Measurements from ENCODE around the gene UBE2G1.
A peak's percentile ranks its signal among the peaks of the same experiment; 100 is the strongest.

Gene UBE2G1

GRCh38 chr17:4333041-4333440 lies 33.4 kb downstream of the UBE2G1 start:
- DNase-seq, result no peak

GRCh38 chr17:4332296-4332970 lies 34.0 kb downstream of the UBE2G1 start:
- no peak for DNase-seq

DNA sequence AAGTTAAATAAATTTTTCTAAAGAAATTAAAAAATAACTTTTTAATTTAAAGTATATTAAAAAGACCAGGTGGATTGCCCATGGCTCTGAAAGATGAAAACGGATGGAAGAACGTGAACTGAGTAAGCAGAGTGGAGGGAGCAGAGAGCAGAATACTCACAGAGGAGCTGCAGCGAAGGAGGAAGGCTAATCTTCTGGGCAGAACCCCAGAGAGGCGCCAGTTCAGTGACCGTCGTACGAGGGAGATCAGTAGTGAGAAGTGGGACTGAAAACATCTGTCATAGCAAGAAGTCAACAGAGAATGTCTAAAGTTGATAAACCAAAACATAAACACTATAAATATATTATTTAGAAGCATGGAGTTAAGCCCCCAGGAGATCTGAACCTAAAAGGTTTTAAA lies 34.9 kb downstream of the UBE2G1 start:
- DNase-seq, result no peak

GRCh38 chr17:4329838-4330237 lies 36.6 kb downstream of the UBE2G1 start:
- no peak for DNase-seq

- no peak for DNase-seq
Observed at GRCh38 chr17:4327606-4328005, 38.9 kb downstream of the UBE2G1 start.

- no peak for DNase-seq
Observed at GRCh38 chr17:4326608-4327007, 39.9 kb downstream of the UBE2G1 start.

- DNase-seq, result no peak
Observed at GRCh38 chr17:4326112-4326511, 40.4 kb downstream of the UBE2G1 start.

GRCh38 chr17:4324463-4324862 lies 42.0 kb downstream of the UBE2G1 start:
- DNase-seq, result no peak

DNA sequence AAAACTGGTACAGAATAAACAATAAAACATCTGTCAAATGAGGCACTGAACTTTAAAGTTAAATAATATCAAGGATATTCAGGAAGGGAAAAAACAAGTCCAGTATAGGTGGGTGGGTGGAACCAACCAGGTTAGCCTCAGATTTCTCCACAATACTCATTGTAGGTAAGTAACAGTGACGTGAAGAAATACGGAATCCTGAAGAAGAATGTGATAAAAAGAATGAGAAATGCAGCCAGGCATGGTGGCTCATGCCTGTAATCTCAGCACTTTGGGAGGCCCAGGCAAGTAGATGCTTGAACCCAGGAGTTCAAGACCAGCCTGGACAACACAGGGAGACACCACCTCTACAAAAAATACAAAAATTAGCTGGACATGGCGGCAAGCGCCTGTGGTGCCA lies 47.3 kb downstream of the UBE2G1 start:
- no peak for DNase-seq

GRCh38 chr17:4318596-4318995 lies 47.9 kb downstream of the UBE2G1 start:
- no peak for DNase-seq

GRCh38 chr17:4318186-4318585 lies 48.3 kb downstream of the UBE2G1 start:
- DNase-seq, result no peak

DNA sequence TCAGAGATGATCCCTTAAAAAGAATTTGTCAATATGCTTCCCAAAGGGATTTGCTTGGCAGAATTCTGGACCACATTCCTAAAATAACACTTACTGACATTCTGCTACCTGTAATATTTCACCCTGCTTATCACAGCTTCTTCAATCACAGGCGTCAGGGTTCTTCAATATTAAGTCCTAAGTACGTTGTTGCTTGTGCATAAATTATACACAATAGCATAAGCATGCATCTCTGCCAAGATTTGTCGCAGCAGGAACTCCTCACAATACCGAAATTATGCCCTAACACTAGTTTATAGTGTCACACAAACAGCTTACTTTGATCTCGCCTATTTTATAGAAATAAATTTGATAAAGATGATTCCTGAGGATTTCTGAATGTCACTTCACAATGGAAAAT lies 48.9 kb downstream of the UBE2G1 start:
- DNase-seq, result no peak

- DNase-seq, result no peak
Observed at GRCh38 chr17:4316648-4317047, 49.8 kb downstream of the UBE2G1 start.

- DNase-seq, result no peak
Observed at GRCh38 chr17:4314618-4315017, 51.9 kb downstream of the UBE2G1 start.

- no peak for DNase-seq
Observed at GRCh38 chr17:4314179-4314578, 52.3 kb downstream of the UBE2G1 start.

- DNase-seq, result no peak
Observed at GRCh38 chr17:4313221-4314114, 53.0 kb downstream of the UBE2G1 start.

DNA sequence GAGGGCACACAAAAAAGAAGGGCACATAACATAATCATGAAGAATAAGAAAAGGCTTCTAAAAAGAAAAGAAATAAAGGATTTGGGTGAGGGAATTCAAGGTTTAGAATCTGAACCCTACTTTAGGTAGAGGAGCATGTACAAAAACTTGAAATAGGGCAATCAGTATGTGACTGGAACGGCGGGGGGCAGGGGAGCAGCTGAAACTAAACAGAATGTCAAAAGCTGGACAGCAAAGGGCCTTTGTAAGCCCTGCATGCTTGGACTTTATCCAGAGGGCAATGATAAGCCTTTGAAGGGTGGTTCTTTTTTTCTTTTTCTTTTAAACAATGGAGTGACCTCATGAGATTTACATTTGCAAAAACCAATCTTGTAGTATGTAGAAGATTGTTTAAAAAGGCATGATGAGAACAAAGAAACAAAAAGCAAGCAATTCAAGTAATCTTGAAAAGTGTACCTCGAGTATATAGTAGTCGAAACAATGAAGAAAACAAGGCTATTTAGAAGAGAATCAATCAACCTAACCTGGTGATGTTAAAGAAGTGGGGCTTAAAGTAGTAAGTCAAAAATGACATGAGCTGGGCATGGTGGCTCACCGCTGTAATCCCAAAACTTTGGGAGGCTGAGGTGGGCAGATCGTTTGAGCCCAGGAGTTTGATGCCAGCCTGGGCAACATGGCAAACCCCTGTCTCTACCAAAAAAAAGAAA lies 56.0 kb downstream of the UBE2G1 start:
- no peak for DNase-seq

DNA sequence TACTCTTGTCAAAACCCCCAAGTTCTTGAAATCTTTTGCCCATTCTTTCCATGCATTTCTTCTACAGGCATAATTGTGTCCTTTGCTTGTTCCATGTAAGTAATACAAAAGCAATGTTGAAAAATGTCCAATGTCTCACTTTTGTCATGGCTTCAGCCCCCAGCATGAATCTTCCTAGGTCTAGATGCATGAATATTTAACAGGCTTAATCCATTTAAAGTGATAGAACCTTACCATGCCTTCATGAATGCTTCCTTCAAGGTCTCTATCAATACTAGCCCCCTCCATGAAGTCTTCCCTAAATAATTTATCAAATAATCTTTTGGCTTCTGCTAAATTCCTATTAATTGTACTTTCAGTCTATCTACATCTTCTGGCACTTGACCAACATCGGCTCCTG lies 56.6 kb downstream of the UBE2G1 start:
- no peak for DNase-seq

DNA sequence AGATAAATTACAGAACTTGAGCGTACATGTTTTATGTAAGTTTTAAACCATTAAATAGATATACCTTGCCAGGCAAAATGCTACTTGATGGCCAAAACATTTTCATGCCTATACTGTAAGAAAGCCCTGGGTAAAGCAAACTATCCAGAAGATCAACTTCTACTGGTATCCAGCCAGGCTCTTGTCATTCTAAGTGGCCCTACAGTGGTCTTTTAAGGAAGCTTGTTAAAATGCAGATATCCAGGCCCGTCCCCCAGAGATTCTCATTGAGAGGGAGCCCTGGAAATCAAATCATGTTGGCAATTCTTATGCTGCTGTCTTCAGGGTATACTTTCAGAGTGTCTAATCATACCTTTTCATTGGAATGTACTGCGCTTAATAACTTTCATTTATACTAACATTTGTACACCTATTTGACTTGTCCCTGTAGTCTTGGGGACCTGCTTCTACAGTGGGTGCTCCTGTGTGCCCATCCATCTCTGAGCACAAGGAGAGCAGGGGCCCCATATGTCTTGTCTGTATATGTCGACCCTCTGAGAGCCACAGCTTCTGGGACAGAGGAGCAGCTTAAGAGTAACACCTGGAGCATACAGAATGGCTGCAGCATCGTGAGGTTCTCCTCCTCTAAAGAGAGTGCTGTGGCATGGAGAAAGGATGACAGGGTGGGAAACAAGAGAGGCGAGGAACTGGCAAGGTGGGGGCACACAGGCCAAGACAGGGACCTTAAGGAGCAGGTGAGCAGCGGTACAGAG lies 59.1 kb downstream of the UBE2G1 start:
- no peak for DNase-seq

- no peak for DNase-seq
Observed at GRCh38 chr17:4305224-4305623, 61.3 kb downstream of the UBE2G1 start.

GRCh38 chr17:4304417-4305027 lies 62.0 kb downstream of the UBE2G1 start:
- peak; percentile 31 for DNase-seq

- DNase-seq, result no peak
Observed at GRCh38 chr17:4301066-4301465, 65.4 kb downstream of the UBE2G1 start.

DNA sequence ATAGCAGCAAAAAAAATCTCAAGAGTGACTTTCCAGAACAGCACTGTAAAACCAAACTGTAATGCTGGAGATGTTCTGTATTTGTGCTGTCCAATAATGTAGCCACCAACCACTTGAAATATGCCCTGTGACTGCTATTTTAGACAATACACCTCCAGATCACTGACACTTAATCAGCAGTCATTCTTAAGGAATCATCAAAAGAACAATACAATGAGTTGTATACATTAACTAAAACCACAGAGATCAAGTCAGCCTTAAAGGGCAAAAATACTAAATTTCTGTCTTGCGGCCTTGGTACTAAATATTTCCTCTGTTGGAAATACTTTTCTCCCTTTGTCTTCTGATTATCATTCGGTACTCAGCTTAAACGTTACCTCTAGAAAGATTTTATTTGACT lies 69.1 kb downstream of the UBE2G1 start:
- DNase-seq, result no peak

Data from stimulated activated CD4-positive, alpha-beta T cell treated with anti-CD3 and anti-CD28 coated beads, Interleukin-1b, Interleukin-23, amount 100 ng/mL, for 48 hours (primary cell).